Stimulated activated CD8-positive, alpha-beta memory T cell treated with anti-CD3 and anti-CD28 coated beads, Interleukin-12 subunit alpha, Interleukin-12 subunit beta, amount 100 ng/mL, for 24 hours (primary cell): ENCODE measurements around the gene MRPL58.
A peak's percentile ranks its signal among the peaks of the same experiment; 100 is the strongest.
"Not testable (repeated sequence)": the region's sequence is repeated elsewhere in the genome, so short reads cannot be mapped to it uniquely, and the experiment has no call there.

Experiments used
- DNase-seq: peaks from one replicate; pipeline ENCODE4 v3.0.0-alpha.2; 2020; ENCODE audit errors: extremely low read depth

The MRPL58 gene

GRCh38 chr17:75013092-75013559 lies 656 bp downstream of the MRPL58 start:
- DNase-seq = no peak

DNA sequence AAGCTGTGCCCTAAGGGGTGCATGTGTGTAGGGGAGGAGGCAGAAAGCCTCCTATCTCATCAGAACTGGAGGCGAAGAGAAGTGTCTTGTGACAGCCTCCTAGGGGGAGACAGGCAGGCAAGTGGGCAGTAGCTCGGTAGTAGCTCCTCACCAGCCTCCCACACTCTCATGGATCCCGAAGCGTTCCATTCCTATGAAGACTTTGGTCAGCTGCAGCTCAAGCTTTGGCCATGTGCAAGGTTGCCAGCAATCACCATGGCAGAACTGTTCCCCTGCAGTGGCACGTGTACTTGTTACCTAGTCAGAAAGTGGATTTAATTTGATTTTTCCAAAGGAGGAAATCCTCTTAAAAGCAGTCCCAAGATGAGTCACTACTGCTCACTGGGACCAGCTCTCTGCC lies 6.7 kb downstream of the MRPL58 start:
- DNase-seq = no peak

- no peak for DNase-seq
These were observed 7.2 kb downstream of the MRPL58 start for GRCh38 chr17:75019710-75020109.

GRCh38 chr17:75020331-75021110 lies 8.1 kb downstream of the MRPL58 start:
- no peak for DNase-seq

DNA sequence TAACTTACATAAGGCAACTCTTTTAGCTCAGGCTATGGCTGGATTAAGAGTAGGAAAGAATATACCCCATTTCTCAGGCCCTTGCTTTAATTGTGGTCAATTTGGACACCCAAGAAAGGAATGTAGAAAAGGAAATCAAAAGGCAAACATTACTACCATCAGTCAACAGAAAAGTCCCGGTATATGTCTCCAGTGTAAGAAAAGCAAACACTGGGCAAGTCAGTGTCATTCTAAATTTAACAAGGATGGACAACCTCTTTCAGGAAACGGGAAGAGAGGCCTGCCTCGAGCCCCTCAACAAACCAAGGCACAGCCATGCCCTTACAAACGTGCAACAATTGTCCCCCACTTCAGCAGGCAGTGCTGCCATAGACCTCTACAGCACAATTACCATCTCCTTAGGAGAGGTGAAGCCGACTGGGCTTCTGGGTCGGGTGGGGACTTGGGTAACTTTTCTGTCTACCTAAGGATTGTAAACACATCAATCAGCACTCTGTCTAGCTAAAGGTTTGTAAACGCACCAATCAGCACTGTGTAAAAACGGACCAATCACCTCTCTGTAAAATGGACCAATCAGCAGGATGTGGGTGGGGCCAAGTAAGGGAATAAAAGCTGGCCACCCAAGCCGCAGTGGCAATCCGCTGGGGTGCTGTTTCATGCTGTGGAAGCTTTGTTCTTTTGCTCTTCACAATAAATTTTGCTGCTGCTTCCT lies 12.4 kb downstream of the MRPL58 start:
- DNase-seq = no peak

DNA sequence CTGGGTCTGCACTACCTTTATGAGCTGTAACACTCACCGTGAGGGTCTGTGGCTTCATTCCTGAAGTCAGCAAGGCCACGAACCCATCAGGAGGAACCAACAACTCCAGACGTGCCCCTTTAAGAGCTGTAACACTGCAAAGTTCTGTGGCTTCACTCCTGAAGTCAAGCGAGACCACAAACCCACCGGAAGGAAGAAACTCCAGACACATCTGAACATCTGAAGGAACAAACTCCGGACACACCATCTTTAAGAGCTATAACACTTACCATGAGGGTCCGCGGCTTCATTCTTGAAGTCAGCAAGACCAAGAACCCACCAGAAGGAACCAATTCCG lies 12.9 kb downstream of the MRPL58 start:
- DNase-seq = not testable (repeated sequence)

DNA sequence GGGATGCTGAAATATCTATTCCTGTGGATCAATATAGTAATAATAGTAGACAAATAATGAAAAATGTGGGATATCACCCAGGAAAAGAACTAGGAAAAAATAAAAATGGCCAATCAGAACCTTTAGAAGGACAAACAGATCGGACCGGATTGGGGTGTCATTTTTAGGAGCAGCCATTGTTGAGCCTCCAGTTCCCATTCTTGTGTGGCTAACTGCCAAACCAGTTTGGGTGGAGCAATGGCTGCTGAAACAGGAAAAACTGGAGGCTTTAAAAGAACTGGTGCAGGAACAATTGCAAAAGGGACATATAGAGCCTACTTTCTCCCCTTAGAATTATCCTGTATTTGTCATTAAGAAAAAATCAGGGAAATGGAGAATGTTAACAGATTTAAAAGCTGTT lies 14.2 kb downstream of the MRPL58 start:
- not testable (repeated sequence) for DNase-seq

DNA sequence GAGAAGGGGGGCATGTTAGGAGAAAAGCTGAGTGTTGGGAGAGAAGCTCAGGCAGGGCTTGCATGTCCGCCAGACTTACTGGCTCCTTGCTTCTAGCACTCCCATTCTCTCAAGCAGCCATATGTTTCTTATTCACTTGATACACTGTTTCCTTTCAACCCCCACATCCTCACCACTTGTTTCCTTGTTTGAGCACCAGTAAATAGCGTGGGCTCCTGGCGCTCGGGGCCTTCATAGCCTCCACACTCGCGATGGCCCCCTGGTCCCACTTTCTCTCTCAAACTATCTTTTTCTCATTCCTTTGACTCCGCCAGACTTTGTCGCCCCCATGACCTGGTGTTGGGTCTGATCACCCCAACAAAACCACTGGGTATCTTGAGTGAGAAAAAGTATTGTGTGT lies 17.7 kb downstream of the MRPL58 start:
- DNase-seq = no peak

DNA sequence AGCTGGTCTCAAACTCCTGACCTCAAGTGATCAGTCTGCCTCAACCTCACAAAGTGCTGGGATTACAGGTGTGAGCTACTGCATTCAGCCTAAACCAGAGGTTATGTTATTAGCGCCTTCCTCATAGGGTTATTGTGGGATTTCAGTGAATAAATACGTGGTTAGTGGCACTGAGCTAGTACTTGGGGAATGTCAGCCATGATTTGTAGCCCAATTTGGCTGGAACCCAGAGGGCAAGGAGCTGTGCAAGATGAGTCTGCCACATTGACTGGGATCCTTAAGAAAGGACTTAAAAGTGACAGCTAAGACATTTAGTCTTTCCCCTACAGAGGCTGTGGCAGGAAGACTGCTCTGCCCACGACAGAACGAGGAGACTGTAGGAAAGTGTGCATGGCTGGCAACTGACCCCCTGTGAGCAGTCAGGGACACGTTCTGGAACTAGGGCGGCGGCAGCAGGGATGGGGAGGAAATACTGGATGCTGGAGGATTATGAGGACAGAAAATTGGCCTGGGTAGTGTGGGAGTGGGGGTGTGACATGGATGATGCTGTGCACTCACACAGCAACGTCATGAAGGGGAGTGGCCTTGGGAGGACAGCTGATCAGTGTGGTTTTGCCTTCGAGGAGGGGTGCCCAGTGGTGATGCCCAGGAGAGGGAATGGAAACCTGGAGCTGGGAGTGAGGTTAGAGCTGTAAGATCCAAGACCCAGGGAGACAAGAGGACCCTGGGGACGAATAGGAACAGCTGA lies 19.7 kb downstream of the MRPL58 start:
- DNase-seq = no peak

- no peak for DNase-seq
These were observed 20.3 kb downstream of the MRPL58 start for GRCh38 chr17:75032720-75033280.

GRCh38 chr17:75033346-75034235 lies 21.1 kb downstream of the MRPL58 start:
- peak; percentile 68 for DNase-seq

- peak; percentile 69 for DNase-seq
These were observed 21.9 kb downstream of the MRPL58 start for GRCh38 chr17:75034236-75034908.

- peak; percentile 39 for DNase-seq
These were observed 24.3 kb downstream of the MRPL58 start for GRCh38 chr17:75036643-75037268.

DNA sequence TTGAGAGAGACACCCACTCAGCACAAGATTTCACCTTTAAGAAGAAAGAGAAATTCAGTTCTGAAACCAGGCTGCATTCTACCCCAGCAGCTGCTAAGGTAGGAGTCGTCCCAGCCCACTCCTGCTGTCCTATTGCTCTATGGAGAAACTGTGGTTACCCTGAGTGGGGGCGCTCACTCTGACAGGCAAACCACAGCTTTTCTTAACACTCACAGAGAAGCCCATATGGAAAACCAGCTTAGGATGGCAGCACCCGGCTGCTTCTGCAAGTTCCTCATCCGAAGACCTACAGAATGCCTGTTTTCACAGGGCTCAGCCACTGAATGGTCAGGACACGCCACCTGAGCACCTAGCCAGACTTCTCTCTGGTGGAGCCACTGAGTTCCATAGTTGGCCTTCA lies 26.8 kb downstream of the MRPL58 start:
- no peak for DNase-seq

DNA sequence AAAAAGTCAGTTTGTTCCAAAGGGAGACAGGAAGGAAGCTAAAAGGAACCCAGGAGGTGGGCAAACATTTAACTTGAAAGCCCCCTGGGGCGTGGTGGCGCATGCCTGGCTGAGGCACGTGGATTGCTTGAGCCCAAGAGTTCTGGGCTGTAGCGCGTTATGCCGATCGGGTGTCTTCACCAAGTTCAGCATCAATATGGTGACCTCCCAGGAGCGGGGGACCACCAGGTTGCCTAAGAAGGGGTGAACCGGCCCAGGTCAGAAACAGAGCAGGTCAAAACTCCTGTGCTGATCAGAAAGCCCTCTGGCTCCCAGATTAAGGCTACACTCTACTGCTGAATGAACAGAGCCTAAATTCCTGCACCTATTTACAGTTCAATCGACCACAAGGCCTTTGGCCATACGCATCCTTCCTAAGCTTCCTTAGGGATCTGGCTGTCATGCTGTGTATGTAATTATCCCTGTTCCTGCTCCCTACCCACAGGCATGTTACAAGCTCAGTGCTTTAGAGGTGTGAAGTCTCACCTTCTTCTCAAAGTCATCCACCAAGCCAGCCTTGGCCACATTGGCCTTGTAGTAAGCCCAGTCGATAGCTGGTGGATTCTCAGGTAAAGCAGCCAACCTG lies 29.3 kb downstream of the MRPL58 start:
- no peak for DNase-seq

GRCh38 chr17:75043789-75044188 lies 31.3 kb downstream of the MRPL58 start:
- DNase-seq = not testable (repeated sequence)

DNA sequence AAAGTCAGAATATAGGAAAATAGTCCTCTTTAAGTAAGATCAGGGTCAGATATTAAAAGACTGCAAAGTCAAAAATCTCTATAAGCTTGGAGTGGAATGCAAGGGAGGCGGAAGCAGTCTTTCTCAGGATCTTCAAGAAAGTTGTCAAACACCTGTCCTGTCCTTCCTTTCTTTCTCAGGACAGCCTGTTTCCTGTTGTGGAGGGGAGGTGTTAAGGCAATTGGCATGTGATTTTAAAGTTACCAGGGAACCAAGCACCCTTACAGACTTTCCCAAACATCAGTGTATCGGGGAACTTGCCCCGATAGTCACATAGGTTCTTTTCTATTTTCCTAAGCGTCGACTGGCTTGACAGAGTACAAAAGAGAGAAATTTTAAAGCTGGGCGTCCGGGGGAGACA lies 32.2 kb downstream of the MRPL58 start:
- no peak for DNase-seq

GRCh38 chr17:75045946-75046406 lies 33.5 kb downstream of the MRPL58 start:
- not testable (repeated sequence) for DNase-seq
